GM19240 (cell line): ENCODE measurements around the gene MTF2.

Experiments used
- DNase-seq: peaks from one replicate; pipeline ENCODE4 v3.0.0; 2011; ENCODE audit warnings: low spot score; ENCODE audit not compliant: insufficient read length

The MTF2 gene

GRCh38 chr1:93180723-93181613 is 101.9 kb downstream of the MTF2 start, which contains the start of gene CCDC18:
TSS of gene CCDC18 (plus strand) at chr1:93180724. CDS start at chr1:93183362, 2,638 bp downstream.
- DNase-seq: no peak

DNA sequence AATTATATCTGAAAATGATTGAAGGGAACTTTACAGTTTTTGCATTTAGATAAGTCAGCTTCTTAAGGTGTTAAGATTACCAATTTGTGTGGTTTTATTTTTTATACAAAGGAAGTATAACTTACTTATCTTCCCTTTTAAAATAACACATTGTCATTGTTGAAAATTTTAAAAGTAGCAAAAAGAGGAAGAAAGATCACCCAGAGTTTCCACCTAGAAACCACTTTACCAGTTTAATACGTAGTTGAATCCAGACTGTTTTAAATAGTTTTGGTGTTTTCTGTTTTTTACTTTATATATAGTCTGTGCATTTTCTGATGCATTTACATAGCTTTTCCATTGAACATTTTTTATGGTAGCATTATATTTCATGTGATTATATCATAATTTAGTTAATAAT is 107.6 kb downstream of the MTF2 start:
- DNase-seq: no peak
